ENCODE data around the gene PDE1C.

DNA sequence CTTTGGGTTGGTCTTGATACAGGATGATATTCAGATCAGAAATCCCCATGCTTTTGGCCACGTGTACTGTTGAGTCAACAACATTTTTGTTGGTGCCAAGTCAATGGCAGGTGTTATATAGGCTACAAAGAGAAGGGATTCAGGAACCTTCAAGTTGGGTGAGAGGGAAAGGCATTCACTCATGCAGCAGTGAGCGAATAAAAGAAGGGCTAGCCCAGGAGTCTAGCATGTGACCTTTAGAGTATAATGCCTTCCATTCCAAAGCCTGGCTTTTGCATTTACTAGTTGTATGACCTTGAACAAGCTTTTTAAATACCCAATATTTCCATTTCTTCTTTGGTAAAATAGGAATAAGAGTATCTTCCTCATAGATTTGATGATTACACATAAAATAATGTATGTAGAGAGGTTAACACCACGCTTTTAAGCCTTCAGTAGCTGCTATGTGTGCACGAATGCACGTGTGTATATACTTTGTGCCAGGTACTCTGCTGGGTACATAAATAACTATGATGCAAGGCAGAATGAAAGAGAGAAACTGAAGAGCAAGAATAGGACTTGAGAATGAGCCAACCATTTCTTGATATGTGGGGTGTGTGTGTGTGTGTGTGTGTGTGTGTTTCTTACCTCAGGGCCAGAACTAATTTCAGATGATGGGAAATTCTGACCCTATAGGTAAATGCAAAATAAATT, 163.6 kb downstream of the PDE1C start:
- TF ChIP-seq, protein P1, sequence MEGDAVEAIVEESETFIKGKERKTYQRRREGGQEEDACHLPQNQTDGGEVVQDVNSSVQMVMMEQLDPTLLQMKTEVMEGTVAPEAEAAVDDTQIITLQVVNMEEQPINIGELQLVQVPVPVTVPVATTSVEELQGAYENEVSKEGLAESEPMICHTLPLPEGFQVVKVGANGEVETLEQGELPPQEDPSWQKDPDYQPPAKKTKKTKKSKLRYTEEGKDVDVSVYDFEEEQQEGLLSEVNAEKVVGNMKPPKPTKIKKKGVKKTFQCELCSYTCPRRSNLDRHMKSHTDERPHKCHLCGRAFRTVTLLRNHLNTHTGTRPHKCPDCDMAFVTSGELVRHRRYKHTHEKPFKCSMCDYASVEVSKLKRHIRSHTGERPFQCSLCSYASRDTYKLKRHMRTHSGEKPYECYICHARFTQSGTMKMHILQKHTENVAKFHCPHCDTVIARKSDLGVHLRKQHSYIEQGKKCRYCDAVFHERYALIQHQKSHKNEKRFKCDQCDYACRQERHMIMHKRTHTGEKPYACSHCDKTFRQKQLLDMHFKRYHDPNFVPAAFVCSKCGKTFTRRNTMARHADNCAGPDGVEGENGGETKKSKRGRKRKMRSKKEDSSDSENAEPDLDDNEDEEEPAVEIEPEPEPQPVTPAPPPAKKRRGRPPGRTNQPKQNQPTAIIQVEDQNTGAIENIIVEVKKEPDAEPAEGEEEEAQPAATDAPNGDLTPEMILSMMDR (IDR thresholded peaks at IDR 0.05): no peak
- TF ChIP-seq POLR2A (IDR thresholded peaks at IDR 0.05): no peak
